ENCODE data around the gene INTS12.

The INTS12 gene

DNA sequence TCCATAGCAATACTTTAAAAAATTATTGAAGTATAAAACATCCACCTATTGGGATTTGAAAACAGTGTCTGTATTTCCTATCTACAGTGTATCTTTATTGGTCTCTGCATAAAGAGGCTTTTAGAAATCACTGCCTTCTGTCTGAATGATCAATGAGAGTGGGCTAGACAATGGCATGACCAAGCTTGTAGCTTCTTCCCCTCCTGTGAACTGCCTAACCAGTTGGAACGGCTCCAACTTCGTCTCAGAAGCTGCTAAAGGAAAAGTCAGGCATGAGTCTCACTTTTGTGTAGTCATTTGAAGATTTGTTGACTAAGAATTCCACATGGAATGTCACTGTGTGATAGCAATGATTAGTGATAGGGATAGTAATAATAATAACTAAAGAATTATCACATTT lies 64.2 kb downstream of the INTS12 start:
- TF ChIP-seq, protein P1, sequence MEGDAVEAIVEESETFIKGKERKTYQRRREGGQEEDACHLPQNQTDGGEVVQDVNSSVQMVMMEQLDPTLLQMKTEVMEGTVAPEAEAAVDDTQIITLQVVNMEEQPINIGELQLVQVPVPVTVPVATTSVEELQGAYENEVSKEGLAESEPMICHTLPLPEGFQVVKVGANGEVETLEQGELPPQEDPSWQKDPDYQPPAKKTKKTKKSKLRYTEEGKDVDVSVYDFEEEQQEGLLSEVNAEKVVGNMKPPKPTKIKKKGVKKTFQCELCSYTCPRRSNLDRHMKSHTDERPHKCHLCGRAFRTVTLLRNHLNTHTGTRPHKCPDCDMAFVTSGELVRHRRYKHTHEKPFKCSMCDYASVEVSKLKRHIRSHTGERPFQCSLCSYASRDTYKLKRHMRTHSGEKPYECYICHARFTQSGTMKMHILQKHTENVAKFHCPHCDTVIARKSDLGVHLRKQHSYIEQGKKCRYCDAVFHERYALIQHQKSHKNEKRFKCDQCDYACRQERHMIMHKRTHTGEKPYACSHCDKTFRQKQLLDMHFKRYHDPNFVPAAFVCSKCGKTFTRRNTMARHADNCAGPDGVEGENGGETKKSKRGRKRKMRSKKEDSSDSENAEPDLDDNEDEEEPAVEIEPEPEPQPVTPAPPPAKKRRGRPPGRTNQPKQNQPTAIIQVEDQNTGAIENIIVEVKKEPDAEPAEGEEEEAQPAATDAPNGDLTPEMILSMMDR (conservative IDR thresholded peaks at IDR 0.05) = no peak
- H3K27ac ChIP-seq = no peak overlapping the region

DNA sequence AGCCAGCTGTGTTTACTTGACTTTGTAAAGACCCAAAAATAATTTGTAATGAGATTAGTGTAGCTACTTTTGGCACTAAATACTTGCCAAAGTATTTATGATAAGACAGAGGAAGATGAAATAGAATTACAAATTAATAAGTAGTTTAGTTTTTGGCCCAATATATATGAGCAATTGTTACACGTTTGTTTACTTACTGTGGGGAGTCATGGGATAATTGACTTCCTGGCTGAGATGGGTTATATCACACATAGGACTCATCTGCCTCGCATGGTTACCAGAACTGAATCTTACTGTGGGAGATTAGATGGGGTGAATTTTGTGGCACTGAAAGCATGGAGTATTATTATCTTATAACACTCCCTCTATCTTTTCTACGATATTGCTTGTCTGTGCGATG lies 66.6 kb downstream of the INTS12 start:
- no peak overlapping the region for H3K27ac ChIP-seq
- TF ChIP-seq, protein P1 (conservative IDR thresholded peaks at IDR 0.05) = no peak

DNA sequence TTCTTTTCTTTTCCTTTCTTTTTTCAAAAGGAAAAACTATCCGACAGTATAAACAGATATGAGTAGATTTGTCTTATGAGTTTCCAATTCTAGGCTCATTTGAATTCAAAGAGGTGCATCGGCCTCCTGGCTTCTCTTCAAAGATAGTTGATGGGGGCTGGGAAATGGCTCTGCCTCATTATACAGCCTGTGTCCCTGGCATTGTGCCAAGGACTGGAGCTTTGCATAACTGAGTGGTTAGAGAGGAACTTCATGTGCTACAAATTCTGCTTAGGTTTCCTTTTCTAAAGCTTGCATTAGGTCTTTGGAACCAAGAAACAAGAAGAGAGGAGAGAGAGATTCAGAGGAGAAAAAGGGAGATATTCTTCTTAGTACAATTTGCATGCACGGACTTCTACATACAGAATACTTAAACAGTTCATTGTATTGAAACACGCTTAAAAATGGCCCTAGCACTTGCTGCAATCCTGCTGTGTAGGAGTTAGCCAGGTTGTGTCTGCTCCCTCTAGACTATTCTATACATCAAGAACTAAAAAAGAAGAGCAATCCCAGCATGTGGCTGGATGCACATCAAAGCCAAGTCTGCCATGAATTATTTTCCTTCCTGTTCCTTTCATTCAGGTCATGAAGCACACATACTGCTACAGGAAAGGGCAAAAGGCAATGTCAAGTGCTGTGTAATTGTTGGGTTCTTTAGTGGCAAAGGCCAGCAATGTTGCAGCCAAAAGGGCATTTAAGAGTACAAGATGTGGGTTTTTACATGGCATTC lies 70.9 kb downstream of the INTS12 start:
- peak overlapping the region; percentile 35 for H3K27ac ChIP-seq
- TF ChIP-seq, protein P1 (conservative IDR thresholded peaks at IDR 0.05) = no peak

DNA sequence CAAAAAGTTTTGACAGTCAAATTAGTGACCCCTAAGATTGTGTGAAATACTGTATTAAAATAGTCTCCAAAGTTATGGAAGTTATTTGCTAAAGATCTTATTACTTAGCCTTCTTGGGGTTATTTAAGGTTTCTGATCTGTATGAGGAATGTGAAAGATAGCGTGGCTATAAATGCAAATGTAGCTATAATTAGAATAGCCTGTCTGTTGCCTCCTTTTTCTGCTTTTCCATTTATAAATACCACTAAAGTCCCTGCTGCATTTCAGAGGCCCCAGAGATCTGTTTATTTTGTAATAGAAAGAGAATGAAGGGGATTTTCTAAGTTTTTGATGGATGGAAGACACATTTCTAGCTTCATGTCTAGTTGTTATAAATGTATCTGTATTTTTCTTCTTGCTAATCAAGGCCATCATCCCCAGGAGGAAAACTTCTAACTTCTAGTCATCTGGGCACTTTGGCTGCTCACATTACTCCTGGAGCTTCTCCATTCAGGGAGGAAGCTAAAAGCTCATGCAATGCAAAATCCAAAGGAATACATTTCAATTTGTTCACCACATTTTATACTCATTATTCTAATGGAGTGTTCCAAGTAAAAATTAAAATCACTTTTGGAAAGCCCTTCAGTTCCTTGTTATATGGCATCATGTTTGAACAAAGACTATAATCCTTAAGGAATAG lies 73.9 kb downstream of the INTS12 start:
- TF ChIP-seq, protein P1 (conservative IDR thresholded peaks at IDR 0.05) = no peak

DNA sequence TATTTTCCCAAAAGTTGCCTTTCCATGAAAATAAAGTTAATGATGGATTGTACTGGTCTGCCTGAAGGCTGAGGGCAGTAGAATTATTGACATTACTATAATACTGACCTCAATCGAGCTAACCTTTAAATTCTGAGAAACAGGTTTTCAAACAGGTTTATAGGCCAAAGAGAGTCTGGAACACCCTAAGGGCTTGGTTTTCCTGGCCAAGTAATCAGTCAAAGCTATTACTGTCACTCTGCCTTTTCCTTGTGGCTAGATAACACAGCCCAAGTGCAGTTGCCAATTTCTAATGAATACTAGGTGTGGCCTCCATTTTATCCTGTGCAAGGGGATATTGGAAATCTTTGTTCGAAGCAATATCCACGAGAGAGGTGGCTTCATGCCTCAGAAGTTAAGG lies 75.2 kb downstream of the INTS12 start:
- H3K27ac ChIP-seq = peak overlapping the region; percentile 95
- TF ChIP-seq, protein P1 (conservative IDR thresholded peaks at IDR 0.05) = no peak

More for the DNA sequence above, 73.9 kb downstream of the INTS12 start:
- H3K27ac ChIP-seq = peak overlapping the region; percentile 95
